Ovary (tissue), 3 donors: ENCODE measurements around the gene CENPA.

Source experiments
- CTCF ChIP-seq, 3 donors: fragments of 450-650 bp in 2 of 3; fragments of 200-600 bp in 1 of 3; IDR thresholded peaks; one replicate each; pipeline versions ENCODE4 v1.5.1 to v1.8.0; 2016 to 2022; ENCODE audit warnings: antibody characterized with exemption in 3 of 3, mild to moderate bottlenecking in 1 of 3
- POLR2A ChIP-seq: fragments of 450-650 bp; IDR thresholded peaks from one replicate; pipeline ENCODE4 v1.6.1; 2017; ENCODE audit warnings: antibody characterized with exemption, mild to moderate bottlenecking, moderate library complexity
- donor health status: DM: no; HTN: no; CAD: no.

- TF ChIP-seq POLR2A (no peak), CTCF (IDR thresholded peaks at IDR 0.05) (no peak)
Measured at GRCh38 chr2:26812731-26813130, 26.9 kb downstream of the CENPA start.
